HG03108 (cell line): ENCODE data around the gene FLT1.

ENCODE experiments used
- ATAC-seq: cut with Tn5 transposase; IDR thresholded peaks from one replicate; pipeline ENCODE4 v1.9.1; 2021; ENCODE audit warnings: moderate library complexity; ENCODE audit not compliant: unreplicated experiment

Gene FLT1

DNA sequence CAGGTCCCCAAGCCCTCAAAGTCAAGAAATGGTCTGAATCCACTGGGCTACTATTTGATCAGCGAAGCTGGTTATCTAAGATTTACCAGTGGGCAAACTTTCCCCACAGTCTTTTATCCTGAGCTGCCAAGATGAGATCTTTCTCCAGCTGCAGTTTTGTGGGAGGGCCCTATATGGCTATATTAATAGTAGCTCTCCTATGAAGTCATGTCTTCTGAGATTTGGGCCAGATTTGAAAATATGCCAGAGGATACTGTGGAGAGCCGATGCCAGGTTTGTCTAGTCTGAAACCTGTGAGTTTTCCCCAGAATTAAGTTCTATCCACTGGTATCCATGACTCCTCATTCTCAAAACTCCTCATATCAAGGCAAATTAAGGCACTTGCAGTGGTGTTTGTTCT is 173.2 kb downstream of the FLT1 start:
- ATAC-seq, result no peak

DNA sequence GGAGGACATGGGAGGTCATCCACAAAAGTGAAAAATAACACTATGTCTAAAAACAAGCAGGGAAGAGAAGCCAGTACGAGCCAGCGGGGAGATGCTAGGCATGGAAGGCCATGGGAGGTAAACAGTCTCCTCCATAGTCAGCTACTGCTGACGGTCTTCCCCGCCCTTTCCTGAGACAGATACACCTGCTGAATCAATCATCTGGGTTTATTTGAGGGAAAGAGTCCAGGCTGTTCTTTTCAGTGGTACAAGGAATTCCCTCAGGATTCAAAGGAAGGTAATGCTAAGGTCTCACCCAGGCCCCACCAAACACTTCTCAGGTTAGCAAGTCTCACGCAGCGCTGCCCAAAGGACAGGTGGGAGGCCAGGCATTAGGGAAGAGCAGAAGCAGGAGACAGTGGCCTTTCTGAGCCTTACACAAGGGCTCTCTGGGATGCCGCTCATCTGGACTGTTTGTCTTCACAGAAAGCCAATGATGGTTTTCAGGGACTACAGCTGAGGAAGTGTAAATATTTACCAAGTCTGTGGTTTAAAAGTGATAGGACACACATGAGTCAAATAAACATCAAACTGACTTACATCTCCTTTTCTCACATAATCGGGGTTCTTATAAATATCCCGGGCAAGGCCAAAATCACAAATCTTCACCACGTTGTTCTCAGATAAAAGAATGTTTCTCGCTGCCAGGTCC is 173.9 kb downstream of the FLT1 start:
- ATAC-seq, result no peak

DNA sequence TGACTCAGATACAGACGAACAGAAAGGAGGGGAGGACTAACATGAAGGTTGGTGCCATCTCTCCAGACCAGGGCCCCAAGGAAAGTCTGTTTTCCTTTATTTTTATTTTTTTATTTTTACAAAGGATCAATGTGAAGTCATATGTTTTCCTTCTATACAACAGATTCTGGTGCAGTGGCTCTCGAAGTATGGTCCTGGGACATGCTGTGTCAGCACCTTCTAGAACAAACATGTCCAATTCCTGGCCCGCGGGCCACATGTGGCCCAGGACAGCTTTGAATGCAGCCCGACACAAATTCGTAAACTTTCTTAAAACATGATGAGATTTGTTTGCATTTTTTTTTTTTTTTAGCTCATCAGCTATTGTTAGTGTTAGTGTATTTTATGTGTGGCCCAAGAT is 174.7 kb downstream of the FLT1 start:
- no peak for ATAC-seq

DNA sequence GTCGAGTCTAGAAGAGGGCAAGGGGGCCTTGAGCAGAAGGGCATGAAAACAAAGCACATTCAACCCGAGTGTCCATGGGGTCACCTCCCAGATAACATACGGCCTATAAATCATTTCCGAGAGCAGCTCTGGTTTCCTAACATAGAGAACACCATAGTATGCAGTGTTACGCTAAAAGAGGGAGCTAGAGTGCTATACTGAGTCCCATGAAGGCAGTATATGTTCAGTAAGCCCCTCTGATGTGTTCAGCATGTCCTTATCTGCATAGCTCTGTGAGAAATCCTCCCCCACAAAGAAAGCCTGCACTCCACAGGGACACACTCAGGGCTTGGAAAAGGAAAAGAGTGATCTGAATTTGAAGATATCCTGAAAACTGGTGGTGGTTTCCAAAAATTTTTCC is 175.4 kb downstream of the FLT1 start:
- no peak for ATAC-seq

DNA sequence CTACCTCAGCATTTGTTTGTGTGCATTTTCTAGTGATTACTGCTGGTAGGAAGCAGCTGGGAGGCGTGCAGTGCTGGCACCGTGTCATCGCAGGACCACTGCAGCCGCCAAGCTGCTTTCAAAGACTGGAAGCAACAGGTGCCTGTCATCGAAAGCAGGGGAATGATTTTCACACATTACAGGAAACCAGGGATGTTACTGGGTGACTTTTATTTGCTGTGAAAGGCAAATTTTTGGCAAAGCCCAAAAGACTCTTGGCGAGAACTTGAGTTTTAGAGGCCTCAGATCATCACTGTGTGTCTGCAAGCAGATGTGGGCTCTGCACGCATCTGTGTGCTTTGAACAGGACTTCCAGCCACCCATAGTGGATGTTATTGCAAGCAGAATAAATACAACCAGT is 176.4 kb downstream of the FLT1 start:
- no peak for ATAC-seq

DNA sequence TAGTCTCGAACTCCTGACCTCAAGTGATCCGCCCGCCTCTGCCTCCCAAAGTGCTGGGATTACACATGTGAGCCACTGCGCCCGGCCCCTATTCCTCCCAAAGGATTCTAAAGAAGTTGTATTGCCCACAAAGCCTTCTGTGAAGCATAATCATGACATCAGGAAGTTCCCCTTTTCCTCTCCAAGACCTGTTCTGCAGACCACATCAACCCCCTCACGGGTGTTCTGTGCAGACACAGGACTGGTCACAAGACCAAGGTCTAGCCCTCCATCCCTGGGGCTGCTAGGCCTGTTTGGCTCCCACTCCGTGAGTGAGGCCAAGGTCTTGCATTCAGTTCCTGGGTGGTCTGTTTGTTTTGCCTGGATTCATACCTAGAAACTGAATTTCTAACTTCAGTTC is 178.1 kb downstream of the FLT1 start:
- ATAC-seq, result no peak

DNA sequence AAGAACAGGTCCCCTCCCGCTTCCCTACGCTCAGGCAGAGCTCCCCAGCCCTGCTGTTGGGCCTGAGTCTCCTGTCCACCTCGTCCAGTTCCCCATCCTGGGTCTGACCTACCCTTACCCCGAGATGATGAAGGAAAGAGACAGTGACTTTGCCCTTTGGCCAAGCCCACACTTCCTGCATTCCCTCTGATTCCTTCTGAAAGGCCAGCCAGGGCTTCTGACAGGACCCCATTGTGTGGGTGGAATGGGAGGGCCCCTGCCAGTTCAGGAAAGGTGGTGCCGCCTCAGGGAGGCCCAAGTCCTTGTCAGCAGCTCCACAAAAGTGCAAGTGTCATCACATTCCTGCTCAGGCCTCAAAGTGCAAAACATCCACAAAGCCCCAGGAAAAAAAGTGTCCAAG is 178.8 kb downstream of the FLT1 start:
- no peak for ATAC-seq

DNA sequence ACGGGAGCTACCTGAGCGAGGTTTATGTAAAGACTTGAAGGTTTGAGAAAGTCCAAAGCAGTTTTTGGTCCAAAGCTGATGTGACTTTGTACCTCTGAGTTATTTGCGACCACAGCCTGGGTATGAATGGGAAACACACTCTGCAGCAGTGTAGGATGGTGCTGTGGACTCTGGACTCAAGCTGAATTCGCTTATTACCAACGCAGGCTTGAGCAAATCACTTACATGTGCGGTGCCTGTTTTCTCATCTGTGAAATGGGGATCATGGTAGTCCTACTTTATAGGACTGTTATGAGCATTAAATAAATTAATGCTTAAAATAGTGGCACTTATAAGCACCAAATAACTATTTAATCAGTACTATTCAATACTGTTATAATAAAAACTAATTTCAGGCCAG is 180.0 kb downstream of the FLT1 start:
- no peak for ATAC-seq

DNA sequence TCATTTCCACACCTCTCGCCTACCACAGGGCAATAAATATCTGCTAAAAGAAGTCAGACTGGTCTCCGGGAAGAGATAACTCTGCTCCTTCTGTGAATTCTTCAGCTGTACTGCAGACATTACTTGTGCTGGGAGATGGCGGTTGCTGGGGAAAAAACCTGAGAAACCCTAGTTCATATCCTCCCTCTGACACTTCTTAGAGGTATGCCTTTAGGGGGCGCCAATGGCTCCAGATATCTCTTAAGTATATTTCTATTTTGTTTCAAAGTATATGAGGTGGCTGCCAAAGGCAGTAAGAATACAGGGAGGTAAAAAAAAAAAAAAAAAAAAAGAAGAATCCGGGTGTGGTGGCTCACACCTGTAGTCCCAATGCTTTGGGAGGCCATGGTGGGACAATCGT is 181.3 kb downstream of the FLT1 start:
- no peak for ATAC-seq

DNA sequence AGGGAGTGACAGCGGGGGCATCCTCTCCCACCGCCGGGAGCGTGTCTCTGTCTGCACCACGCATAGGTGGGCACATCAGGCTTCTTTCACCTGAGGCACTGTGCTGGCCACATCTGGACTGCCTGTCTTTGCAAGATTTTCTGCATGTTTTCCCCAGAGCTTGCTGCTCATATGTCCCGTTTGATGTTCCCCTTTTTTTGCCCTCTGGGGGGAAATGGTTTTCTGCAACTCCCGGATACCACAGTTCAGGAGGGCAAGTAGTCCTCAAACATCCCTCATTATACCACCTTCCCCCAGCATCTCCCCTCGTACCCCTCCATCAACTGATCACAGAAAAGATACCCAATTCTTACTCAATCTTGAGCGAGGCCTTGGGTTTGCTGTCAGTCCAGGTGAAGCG is 188.6 kb downstream of the FLT1 start:
- no peak for ATAC-seq

DNA sequence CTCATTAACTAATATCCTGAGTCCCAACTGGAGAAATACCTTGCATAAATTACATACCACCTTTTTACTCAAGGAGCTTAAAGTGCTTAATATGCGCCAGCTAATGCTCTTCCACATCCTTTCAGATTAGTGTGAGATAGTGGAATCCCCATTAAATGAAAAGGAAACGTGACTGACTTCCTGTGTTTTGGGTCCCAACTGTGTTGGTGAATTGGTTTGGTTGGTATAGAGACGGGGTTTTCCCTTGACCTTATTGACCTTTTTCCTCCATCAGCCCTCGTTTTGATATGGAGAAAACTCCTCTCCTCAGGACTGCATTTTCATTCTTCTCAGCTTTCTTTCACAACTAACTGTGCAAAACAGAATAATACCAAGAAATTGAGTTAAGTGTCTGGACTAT is 193.1 kb downstream of the FLT1 start:
- no peak for ATAC-seq

DNA sequence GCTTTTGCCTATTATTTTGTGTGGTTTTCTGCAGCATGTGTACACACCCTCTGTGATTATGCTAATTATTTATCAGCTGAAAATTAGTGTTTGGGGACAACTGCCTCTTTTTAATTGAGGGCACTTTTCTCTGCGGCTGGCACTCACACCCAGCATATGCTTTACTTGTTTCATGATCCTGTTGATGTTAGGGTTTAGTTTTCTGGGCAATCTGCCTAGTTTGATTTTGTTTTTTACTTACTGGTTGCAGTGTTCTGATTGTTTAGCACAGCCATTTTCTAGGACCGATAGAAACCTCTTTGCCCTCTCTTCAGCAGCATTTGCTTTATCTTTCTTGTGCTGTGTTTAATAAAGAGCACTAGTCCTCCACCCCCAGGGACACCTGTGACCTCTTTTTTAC is 195.0 kb downstream of the FLT1 start:
- ATAC-seq, result no peak

DNA sequence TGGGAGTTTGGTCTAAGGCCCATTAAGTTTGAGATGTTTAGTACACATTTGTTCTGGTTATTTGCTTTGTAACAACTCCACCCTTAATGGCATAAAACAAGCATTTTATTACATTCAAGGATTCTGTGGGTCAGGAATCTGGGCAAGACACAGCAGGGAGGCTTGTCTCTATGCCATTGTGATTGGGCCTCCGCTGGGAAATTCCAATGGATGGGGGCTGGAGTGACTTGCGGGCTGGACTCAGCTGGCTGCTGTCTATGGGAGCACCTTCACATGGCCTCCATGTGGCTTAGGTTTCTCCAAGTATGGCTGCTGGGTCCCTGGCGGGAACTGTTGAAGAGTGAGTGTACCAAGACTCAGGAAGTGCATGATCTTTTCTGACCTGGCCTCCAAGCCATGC is 197.6 kb downstream of the FLT1 start:
- ATAC-seq, result no peak

DNA sequence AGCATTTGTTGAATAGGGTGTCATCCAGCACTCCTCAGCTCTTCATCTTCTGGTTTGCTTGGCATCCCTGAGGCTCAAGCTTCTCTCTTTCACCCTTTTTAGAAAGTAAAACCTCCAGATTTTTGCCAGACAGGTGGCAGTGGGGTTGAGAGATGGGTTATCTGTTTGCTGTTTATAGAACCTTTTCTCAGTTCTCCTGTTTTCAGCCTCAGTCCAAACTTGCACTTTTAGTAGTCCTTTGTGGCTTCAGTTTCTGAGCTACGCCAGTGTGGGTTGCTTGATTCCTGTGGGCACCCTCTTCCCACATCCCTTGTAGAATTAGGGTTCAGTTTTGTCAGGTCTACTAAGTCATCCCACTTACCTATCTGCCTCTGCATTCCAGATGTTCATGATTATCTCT is 208.7 kb downstream of the FLT1 start:
- ATAC-seq, result peak; percentile 50

DNA sequence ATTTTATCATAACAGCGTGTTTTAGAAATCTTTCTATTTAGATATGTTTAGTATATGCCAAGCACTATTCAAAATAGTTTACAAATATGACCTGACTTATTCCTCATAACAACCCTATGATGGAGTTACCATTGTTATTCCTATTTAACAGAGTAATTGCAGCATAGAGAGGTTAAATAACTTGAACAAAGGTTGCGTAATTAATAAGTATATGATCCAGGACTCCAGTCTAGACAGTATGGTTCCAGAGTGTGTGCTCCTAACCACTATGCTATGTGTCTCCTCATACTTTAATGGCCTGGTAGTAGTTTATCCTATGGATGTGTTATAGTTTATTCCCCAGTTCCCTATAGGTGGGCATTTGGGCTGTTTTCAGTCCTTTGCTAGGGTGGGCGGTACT is 211.3 kb downstream of the FLT1 start:
- no peak for ATAC-seq

DNA sequence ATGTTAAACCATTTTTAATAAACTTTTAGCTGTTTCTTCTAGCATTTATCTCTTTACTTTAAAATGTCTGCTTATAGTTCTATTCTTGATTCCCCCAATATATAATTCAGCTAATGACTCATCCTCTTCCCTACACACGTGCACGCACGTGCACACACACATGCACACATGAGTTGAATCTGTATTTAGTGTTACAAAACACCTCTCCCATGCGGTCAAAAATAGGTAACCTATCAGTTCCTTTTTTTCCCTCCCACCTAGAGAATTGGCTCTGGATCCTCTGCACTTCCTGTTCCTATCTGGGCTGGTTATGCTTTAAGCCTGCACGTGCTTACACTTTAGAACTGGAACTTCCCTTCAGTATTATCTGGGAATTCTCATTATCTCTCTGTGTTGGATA is 212.5 kb downstream of the FLT1 start:
- ATAC-seq, result no peak

DNA sequence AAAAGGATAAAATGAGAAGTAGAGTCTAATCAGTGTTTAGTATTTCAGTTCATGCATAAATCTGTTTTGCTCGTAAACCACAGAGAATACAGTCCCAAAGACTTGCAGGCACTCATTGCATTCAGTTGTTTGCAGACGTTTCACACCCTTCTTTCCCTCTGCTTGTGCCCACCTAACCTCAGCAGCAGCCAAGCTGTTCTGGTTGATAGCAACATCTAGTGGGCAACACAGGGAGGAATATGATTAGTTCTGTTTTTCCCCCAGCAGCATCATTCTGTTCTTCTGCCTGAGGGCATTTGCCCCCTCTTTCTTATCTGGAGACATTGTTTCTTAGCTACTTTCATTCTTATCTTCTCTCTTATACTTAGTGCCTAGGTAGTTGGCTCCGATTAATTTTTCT is 221.0 kb downstream of the FLT1 start:
- no peak for ATAC-seq

DNA sequence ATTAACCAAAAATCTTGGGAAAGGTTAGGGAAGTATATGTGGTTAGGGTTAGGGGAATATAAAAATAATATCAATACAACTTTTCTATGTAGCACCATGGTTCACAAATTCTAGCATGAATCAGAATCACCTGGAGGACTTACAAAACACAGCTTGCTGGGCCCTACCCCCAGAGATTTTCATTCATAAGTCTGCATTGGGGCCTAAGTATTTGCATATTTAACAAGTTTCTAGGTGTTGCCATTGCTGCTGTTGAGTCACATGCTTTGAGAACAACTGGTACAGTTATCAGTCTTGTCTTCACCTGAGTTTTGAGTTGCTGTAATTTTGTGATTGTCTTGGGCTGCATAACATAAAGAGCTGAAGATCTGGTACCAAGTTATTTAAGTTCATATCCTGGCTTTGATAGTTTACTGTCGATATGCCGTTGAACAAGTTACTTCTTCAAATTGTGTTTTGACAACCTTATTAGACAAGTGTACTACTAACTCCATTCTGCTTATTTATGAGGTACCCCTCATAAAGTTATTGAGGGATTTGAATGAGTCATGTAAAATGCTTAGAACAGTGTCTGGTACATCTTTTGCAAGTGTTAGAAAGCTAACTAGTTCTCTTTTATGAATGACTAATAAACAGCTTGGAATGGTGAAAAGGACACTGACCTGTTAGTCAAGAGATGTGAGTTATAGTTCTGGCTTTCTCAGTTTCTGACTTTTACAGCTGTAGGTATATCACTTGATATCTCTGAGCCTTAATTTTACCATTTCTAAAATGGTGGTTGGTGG is 223.7 kb downstream of the FLT1 start:
- no peak for ATAC-seq

DNA sequence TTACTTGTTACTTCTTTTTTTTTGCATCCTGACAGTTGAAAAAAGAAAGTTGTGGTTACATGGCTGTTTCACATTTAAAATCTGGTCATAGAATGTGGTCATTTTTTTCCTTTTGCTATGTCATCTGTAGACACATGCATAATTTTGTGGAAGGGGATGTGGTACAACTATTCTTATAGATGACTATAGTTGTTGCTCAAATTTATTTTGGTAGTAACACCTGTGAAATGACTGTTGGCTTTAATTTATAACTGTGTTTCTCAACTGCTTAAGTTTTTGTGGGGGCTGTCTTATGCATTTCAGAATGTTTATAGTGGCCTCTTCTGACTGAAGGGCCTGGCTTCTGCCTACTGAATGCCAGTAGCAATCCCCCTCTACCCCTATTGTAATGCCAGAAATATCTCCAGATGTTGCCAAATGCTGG is 226.1 kb downstream of the FLT1 start:
- ATAC-seq, result peak; percentile 98

DNA sequence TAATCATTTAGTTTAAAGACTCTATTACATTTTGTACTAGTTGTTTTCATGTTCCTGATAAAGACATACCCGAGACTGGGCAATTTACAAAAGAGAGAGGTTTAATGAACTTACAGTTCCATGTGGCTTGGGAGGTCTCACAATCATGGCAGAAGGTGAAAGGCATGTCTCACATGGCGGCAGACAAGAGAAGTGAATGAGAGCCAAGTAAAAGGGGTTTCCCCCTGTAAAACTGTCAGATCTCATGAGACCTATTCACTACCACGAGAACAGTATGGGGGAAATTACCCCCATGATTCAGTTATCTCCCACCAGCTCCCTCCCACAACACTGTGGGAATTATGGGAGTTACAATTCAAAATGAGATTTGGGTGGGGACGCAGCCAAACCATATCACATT is 227.4 kb downstream of the FLT1 start:
- no peak for ATAC-seq

DNA sequence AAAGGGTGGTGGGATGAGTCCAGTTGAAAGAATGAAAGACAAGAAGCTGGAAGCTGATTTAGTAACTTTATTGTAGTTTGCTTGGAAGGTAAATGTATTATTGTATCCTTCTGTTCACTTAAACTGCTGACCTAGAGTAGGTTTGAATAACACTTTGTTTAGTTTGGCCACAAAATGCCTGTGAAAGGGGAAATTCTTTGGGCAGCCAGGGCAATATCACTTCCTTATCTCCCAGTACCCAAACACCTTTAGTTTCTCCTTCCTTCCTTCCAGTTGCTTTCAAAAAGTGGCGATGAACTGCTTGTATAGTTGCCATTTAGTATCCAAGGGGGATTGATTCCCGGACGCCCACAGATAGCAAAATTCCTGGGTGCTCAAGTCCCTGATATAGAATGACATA is 236.5 kb downstream of the FLT1 start:
- no peak for ATAC-seq

DNA sequence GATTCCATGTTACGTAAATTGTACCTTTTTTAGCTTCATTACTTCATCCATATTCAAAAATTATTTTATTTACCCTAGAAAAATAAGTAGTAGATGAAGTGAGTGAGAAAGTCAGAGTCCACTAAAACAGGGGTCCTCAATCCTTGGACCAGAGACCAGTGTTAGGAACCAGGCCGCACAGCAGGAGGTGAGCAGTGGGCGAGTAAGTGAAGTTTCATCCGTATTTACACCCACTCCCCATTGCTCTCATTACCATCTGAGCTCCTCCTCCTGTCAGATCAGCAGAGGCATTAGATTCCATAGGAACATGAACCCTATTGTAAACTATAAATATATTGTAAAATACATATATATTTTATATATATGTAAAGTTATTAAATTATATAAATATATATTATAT is 237.6 kb downstream of the FLT1 start:
- no peak for ATAC-seq

DNA sequence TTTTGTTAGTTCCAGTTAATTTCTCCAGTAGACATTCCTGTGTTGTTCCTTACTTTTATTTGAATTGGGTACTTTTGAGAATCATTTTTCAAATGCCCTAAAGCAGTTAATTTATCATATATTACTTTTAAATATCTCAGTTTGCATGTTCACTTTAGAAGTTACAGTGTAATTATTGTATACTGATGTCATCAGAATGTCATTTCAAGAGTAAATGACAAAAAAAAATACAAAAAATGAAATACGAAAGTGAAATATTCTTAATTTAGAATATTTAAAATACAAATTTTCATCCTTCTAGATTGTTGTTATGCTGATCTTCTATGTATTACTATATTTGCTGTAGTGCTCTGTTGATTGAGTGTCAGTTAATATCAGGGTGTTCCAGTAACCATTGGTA is 242.4 kb downstream of the FLT1 start:
- no peak for ATAC-seq
